ENCODE measurements around the gene CYP24A1.

The CYP24A1 gene

GRCh38 chr20:54188132-54188849 lies 14.5 kb upstream of the CYP24A1 start:
- DNase-seq (ENCODE audit: low read depth in 2 of 2), result no peak
- no peak overlapping the region for H3K4me3 ChIP-seq (replicated peaks in 1 of 2; ENCODE audit: low read depth in 2 of 2, low read length in 2 of 2)
- TF ChIP-seq CTCF (IDR thresholded peaks at IDR 0.05; ENCODE audit: low read depth, low read length), result no peak

- no peak for TF ChIP-seq CTCF (IDR thresholded peaks at IDR 0.05; ENCODE audit: low read depth, low read length)
- H3K4me3 ChIP-seq (replicated peaks in 1 of 2; ENCODE audit: low read depth in 2 of 2, low read length in 2 of 2), result no peak overlapping the region
- DNase-seq (ENCODE audit: low read depth in 2 of 2), result no peak
Observed at GRCh38 chr20:54184904-54185626, 11.3 kb upstream of the CYP24A1 start.

DNA sequence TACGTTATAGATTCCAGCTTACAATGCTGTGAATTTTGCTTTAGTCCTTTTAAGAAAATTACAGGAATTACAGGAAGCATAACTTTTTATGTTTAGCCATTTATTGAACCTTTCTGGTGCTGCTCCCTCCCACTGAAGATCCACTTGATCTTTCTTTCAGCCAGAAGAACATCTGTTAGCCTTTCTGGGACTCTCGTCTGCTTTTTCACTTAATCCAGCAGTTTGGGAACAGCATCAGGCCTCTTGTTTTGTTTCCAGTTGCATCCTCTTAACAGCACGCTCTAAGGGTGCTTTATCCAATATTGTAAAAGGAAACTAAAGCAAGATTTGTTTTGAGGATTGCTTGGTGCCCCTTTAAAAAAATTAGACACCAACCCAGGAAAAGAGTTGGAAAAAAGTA lies 10.3 kb upstream of the CYP24A1 start:
- no peak for DNase-seq (ENCODE audit: low read depth in 2 of 2)
- no peak for TF ChIP-seq CTCF (IDR thresholded peaks at IDR 0.05; ENCODE audit: low read depth, low read length)

GRCh38 chr20:54180931-54181330 lies 7.1 kb upstream of the CYP24A1 start:
- no peak for DNase-seq (ENCODE audit: low read depth in 2 of 2)
- no peak overlapping the region for H3K4me3 ChIP-seq (replicated peaks in 1 of 2; ENCODE audit: low read depth in 2 of 2, low read length in 2 of 2)
- TF ChIP-seq CTCF (IDR thresholded peaks at IDR 0.05; ENCODE audit: low read depth, low read length), result no peak

More for the DNA sequence above, 10.3 kb upstream of the CYP24A1 start:
- no peak overlapping the region for H3K4me3 ChIP-seq (replicated peaks in 1 of 2; ENCODE audit: low read depth in 2 of 2, low read length in 2 of 2)

- no peak overlapping the region for H3K4me3 ChIP-seq (replicated peaks in 1 of 2; ENCODE audit: low read depth in 2 of 2, low read length in 2 of 2)
- DNase-seq (ENCODE audit: low read depth in 2 of 2), result no peak
- TF ChIP-seq CTCF (IDR thresholded peaks at IDR 0.05; ENCODE audit: low read depth, low read length), result no peak
Observed at GRCh38 chr20:54179946-54180345, 6.2 kb upstream of the CYP24A1 start.

- TF ChIP-seq CTCF (IDR thresholded peaks at IDR 0.05; ENCODE audit: low read depth, low read length), result no peak
- H3K4me3 ChIP-seq (replicated peaks in 1 of 2; ENCODE audit: low read depth in 2 of 2, low read length in 2 of 2), result no peak overlapping the region
- DNase-seq (ENCODE audit: low read depth in 2 of 2), result no peak
Observed at GRCh38 chr20:54178256-54178655, 4.5 kb upstream of the CYP24A1 start.
